ENCODE measurements around the gene GRIK4. TPM values are rescaled to one million over a fixed set of nuclear protein-coding genes. Genes with fewer than 3 reads are reported as not detected.

GRIK4 gene
- total and polyA plus RNA-seq, 2 of the 4 experiments (the other 2 are of a cell fraction), result 0.18 to 0.38 TPM

DNA sequence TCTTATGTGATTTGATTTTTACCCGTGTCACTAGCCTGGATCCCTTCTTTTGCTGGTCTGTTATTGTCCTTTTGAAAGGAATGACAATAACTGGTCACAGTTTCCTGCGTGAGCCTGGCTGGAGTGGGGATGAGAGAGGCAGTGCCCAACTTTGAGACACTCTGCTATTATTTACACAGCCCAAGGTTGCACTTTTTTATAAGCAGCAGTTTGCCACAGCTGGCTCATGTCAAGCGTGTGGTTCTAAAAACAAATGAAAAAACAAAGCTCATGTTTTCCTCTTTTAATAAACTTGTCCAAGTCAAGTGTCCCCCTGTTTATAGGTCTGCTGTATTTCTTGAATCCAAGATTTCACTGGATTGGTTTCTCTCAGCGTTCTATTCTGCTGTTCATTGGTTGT is 201.3 kb downstream of the GRIK4 start (continued):
- no peak for TF ChIP-seq CHD1 (IDR thresholded peaks at IDR 0.05; ENCODE audit: low read depth, low read length)
- no peak for TF ChIP-seq CEBPB (IDR thresholded peaks at IDR 0.05; ENCODE audit: low read depth, low read length)
- TF ChIP-seq MXI1 (IDR thresholded peaks at IDR 0.05; ENCODE audit: borderline replicate concordance, low read depth, low read length), result no peak
- no peak for TF ChIP-seq POLR2A (IDR thresholded peaks at IDR 0.05; ENCODE audit: low read depth, low read length)
- TF ChIP-seq RFX5 (IDR thresholded peaks at IDR 0.05; ENCODE audit: low read depth, low read length), result no peak
- no peak for TF ChIP-seq BHLHE40 (IDR thresholded peaks at IDR 0.05; ENCODE audit: low read depth, low read length)
- TF ChIP-seq MAZ (IDR thresholded peaks at IDR 0.05; ENCODE audit: borderline replicate concordance, low read depth, low read length), result no peak
- TF ChIP-seq FOS (IDR thresholded peaks at IDR 0.05; ENCODE audit: low read depth, low read length), result no peak
- TF ChIP-seq NFE2L2 (IDR thresholded peaks at IDR 0.05; ENCODE audit: low read depth, low read length), result no peak

DNA sequence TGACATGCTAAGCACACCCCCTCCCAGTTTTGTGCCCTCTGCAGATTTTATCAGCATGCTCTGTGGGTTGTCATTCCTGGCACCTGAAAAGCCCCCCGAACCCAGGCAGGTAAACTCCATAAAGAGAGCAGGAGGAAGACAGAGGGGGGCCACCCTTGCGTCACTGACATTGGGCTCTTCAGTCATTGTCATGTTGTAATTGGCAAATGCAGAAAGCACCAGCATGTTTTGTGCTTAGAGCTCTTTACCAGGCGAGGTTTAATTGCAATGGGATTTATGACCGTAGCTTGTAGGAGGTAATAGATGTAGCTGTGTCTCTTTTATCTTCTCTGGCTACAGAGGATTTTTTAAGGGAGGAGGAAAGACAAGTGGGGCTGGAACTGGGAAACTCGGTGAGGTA is 201.7 kb downstream of the GRIK4 start:
- DNase-seq (no peak), ATAC-seq (ENCODE audit: low read depth) (no peak)
- peaks cover 11% of the 10 kb centered on the region; the same call in 1 of the 2 replicates for H3K4me1 ChIP-seq (ENCODE audit: control insufficient read depth, insufficient read depth, low read length)
- no peaks in the 10 kb centered on the region for H3K9me3 ChIP-seq (ENCODE audit: control insufficient read depth, insufficient read depth, low read length)
- H3K79me1 ChIP-seq (ENCODE audit: low read depth in 1 of 2, low read length in 2 of 2), result no peaks in the 10 kb centered on the region
- ChIA-PET POLR2A (ENCODE audit: unreplicated experiment) (no interaction called here), CTCF (no interaction called here)
- in situ Hi-C loops (cut with MboI; ENCODE audit: low sequenced_read_pairs), result no loop called here
- H3K4me3 ChIP-seq (ENCODE audit: insufficient read depth, low read depth, low read length), result no peak overlapping the region
- H3K27me3 ChIP-seq (ENCODE audit: control insufficient read depth, insufficient read depth, low read length), result peaks cover 9% of the 10 kb centered on the region; the same call in 1 of the 2 replicates
- no peak overlapping the region for H3K18ac ChIP-seq (ENCODE audit: low read depth, low read length)
- no peaks in the 10 kb centered on the region for H4K20me1 ChIP-seq (ENCODE audit: insufficient read depth, low read length)
- peaks cover 10% of the 10 kb centered on the region for H3K9me1 ChIP-seq (ENCODE audit: insufficient read depth, low read length)
- H2BK120ac ChIP-seq (ENCODE audit: low read depth, low read length), result no peak overlapping the region
- intact Hi-C loops (cut with micrococcal nuclease), result loop anchor here (10.0 kb wide), 4 partner anchors 168 to 482 kb away; partner anchors contain the start of gene GRIK4
- H3K56ac ChIP-seq (ENCODE audit: extremely low read depth, insufficient read depth, low read length), result no peak overlapping the region
- no peak overlapping the region for H4K91ac ChIP-seq (ENCODE audit: insufficient read depth, low read depth, low read length)
- H4K8ac ChIP-seq (ENCODE audit: low read depth in 2 of 2, low read length in 2 of 2), result no peak overlapping the region
- no peak overlapping the region for H2BK15ac ChIP-seq (ENCODE audit: low read depth, low read length)
- no peak overlapping the region for H3K9ac ChIP-seq (ENCODE audit: low read depth, low read length)
- H3K23ac ChIP-seq (ENCODE audit: low read depth, low read length), result no peak overlapping the region
- H2AK5ac ChIP-seq (ENCODE audit: low read depth, low read length), result no peak overlapping the region
- H3K27ac ChIP-seq (ENCODE audit: insufficient read depth, low read length), result no peak overlapping the region
- no peak overlapping the region for H3K14ac ChIP-seq (replicated peaks; ENCODE audit: low read depth, low read length)
- dilution Hi-C loops (cut with HindIII; ENCODE audit: low sequenced_read_pairs, unreplicated experiment), result no loop called here
- no peak overlapping the region for H3K4ac ChIP-seq (ENCODE audit: low read depth, low read length)
- H2BK5ac ChIP-seq (ENCODE audit: low read depth, low read length, poor library complexity, severe bottlenecking), result no peak overlapping the region
- WGBS, 2 experiments (ENCODE audit: extremely low coverage in 2 of 2, insufficient read length in 1 of 2), result 95% methylated on average over 4 of the region's 5 CpGs; no CpG with 5 or more reads in 1 of the 2 experiments
- no peak overlapping the region for H2BK20ac ChIP-seq (ENCODE audit: low read depth, low read length)
- no peak overlapping the region for H2AFZ ChIP-seq (replicated peaks; ENCODE audit: low read length, poor library complexity)
- no peaks in the 10 kb centered on the region for H3K36me3 ChIP-seq (ENCODE audit: control insufficient read depth, insufficient read depth, low read length)
- TF ChIP-seq, protein P1, sequence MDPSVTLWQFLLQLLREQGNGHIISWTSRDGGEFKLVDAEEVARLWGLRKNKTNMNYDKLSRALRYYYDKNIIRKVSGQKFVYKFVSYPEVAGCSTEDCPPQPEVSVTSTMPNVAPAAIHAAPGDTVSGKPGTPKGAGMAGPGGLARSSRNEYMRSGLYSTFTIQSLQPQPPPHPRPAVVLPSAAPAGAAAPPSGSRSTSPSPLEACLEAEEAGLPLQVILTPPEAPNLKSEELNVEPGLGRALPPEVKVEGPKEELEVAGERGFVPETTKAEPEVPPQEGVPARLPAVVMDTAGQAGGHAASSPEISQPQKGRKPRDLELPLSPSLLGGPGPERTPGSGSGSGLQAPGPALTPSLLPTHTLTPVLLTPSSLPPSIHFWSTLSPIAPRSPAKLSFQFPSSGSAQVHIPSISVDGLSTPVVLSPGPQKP (IDR thresholded peaks at IDR 0.05; ENCODE audit: borderline replicate concordance, low read depth, low read length), result no peak
- TF ChIP-seq CEBPB (IDR thresholded peaks at IDR 0.05; ENCODE audit: low read depth, low read length) (no peak), MAZ (IDR thresholded peaks at IDR 0.05; ENCODE audit: borderline replicate concordance, low read depth, low read length) (no peak), FOS (IDR thresholded peaks at IDR 0.05; ENCODE audit: low read depth, low read length) (no peak)
- no peak overlapping the region for H3K4me2 ChIP-seq (ENCODE audit: low read depth, low read length)
- no TSS peak for BruUV-seq (replicated peaks)
- no peak overlapping the region for H2AK9ac ChIP-seq (replicated peaks; ENCODE audit: low read depth, low read length, poor library complexity)
- no peak overlapping the region for H4K5ac ChIP-seq (ENCODE audit: low read depth, low read length)
